H9 (cell line): ENCODE measurements around the gene FILIP1. TPM values are rescaled to one million over a fixed set of nuclear protein-coding genes. Genes with fewer than 3 reads are reported as not detected.

Experiments used
- DNase-seq: peaks from one replicate; pipeline ENCODE4 v3.0.0-alpha.2; 2017
- H2AFZ ChIP-seq: one replicate; pipeline ENCODE4 v1.6.1; 2013; ENCODE audit warnings: mild to moderate bottlenecking, low read length, control low read depth, moderate library complexity
- H2AK5ac ChIP-seq: 2 replicates; pipeline ENCODE4 v1.6.1; 2013; ENCODE audit warnings: low read length, control low read depth, mixed read lengths; ENCODE audit not compliant: insufficient read length
- H2BK120ac ChIP-seq: one replicate; pipeline ENCODE4 v1.6.1; 2013; ENCODE audit warnings: low read depth, mild to moderate bottlenecking, low read length, control low read depth, inconsistent platforms; ENCODE audit not compliant: poor library complexity, severe bottlenecking
- H2BK12ac ChIP-seq: 2 replicates; pipeline ENCODE4 v1.6.1; 2013; ENCODE audit warnings: low read length, control low read depth, mixed read lengths, low read depth; ENCODE audit not compliant: insufficient read length
- H2BK15ac ChIP-seq: 2 replicates; pipeline ENCODE4 v1.6.1; 2013; ENCODE audit warnings: low read depth, low read length, control low read depth
- H2BK20ac ChIP-seq: one replicate; pipeline ENCODE4 v1.6.1; 2013; ENCODE audit warnings: low read depth, mild to moderate bottlenecking, low read length, control low read depth, inconsistent platforms; ENCODE audit not compliant: poor library complexity, severe bottlenecking
- H2BK5ac ChIP-seq: 2 replicates; pipeline ENCODE4 v1.6.1; 2013; ENCODE audit warnings: low read length, control low read depth, mixed read lengths; ENCODE audit not compliant: insufficient read length
- H3K14ac ChIP-seq: 2 replicates; pipeline ENCODE4 v1.6.1; 2013; ENCODE audit warnings: low read length, control low read depth; ENCODE audit not compliant: insufficient read depth
- H3K18ac ChIP-seq: 2 replicates; pipeline ENCODE4 v1.6.1; 2013; ENCODE audit warnings: low read depth, mild to moderate bottlenecking, mixed read lengths, low read length, control low read depth; ENCODE audit not compliant: insufficient read length
- H3K23ac ChIP-seq: 2 replicates; pipeline ENCODE4 v1.6.1; 2013; ENCODE audit warnings: low read length, control low read depth, mixed read lengths, low read depth; ENCODE audit not compliant: insufficient read length
- H3K23me2 ChIP-seq: 2 replicates; pipeline ENCODE4 v1.6.1; 2013; ENCODE audit warnings: low read depth, mild to moderate bottlenecking, mixed read lengths, low read length, control low read depth; ENCODE audit not compliant: insufficient read length, poor library complexity, severe bottlenecking
- H3K27ac ChIP-seq: 2 replicates; pipeline ENCODE4 v1.5.1; 2013; ENCODE audit warnings: low read length, control low read depth, mixed read lengths, low read depth; ENCODE audit not compliant: insufficient read length
- H3K27me3 ChIP-seq: 2 replicates; pipeline ENCODE4 v1.6.1; 2013; ENCODE audit warnings: low read length, control low read depth, inconsistent platforms; ENCODE audit not compliant: insufficient read depth
- H3K4ac ChIP-seq: 2 replicates; pipeline ENCODE4 v1.6.1; 2013; ENCODE audit warnings: low read depth, mild to moderate bottlenecking, control low read depth, inconsistent platforms, low read length, moderate library complexity
- H3K4me1 ChIP-seq: 2 replicates; pipeline ENCODE4 v1.6.1; 2013; ENCODE audit warnings: low read length, control low read depth, inconsistent platforms; ENCODE audit not compliant: insufficient read depth
- H3K4me2 ChIP-seq: 2 replicates; pipeline ENCODE4 v1.6.1; 2013; ENCODE audit warnings: low read length, control low read depth, mixed read lengths; ENCODE audit not compliant: insufficient read length, insufficient read depth
- H3K56ac ChIP-seq: 2 replicates; pipeline ENCODE4 v1.6.1; 2013; ENCODE audit warnings: low read depth, mild to moderate bottlenecking, mixed read lengths, low read length, control low read depth; ENCODE audit not compliant: insufficient read length
- H3K79me1 ChIP-seq: 2 replicates; pipeline ENCODE4 v1.6.1; 2013; ENCODE audit warnings: low read depth, mild to moderate bottlenecking, moderate library complexity, low read length, control low read depth, inconsistent platforms; ENCODE audit not compliant: insufficient read depth, poor library complexity, severe bottlenecking
- H3K79me2 ChIP-seq: 2 replicates; pipeline ENCODE4 v1.6.1; 2013; ENCODE audit warnings: low read length, control low read depth, inconsistent platforms; ENCODE audit not compliant: insufficient read depth
- H3K9ac ChIP-seq: 2 replicates; pipeline ENCODE4 v1.6.1; 2013; ENCODE audit warnings: low read length, control low read depth, mixed read lengths; ENCODE audit not compliant: insufficient read length; ENCODE audit errors: extremely low read depth
- H3K9me3 ChIP-seq: one replicate; pipeline ENCODE4 v1.6.1; 2013; ENCODE audit warnings: low read depth, low read length, inconsistent platforms; ENCODE audit not compliant: control insufficient read depth
- H3T11ph ChIP-seq: one replicate; pipeline ENCODE4 v1.6.1; 2013; ENCODE audit warnings: mild to moderate bottlenecking, low read length, control low read depth, inconsistent platforms
- H4K20me1 ChIP-seq: one replicate; pipeline ENCODE4 v1.6.1; 2013; ENCODE audit not compliant: control insufficient read depth, insufficient read length, insufficient read depth
- H4K5ac ChIP-seq: 2 replicates; pipeline ENCODE4 v1.6.1; 2013; ENCODE audit warnings: low read depth, mild to moderate bottlenecking, mixed read lengths, low read length, control low read depth; ENCODE audit not compliant: insufficient read length
- H4K8ac ChIP-seq: replicated peaks from 2 replicates; pipeline ENCODE4 v1.6.1; 2013; ENCODE audit warnings: low read length, control low read depth, mixed read lengths, low read depth; ENCODE audit not compliant: insufficient read length
- H4K91ac ChIP-seq: 2 replicates; pipeline ENCODE4 v1.6.1; 2013; ENCODE audit warnings: low read depth, mild to moderate bottlenecking, moderate library complexity, mixed read lengths, low read length, control low read depth; ENCODE audit not compliant: insufficient read length
- H3K27ac Mint-ChIP-seq, 3 experiments: 2 replicates in 2 of 3; 3 replicates in 1 of 3; pipeline ENCODE4 v1.8.0; 2020 to 2021; ENCODE audit warnings: mixed read lengths in 3 of 3, mild to moderate bottlenecking in 1 of 3, moderate library complexity in 1 of 3
- H3K27me3 Mint-ChIP-seq: 2 replicates; pipeline ENCODE4 v1.8.0; 2021; ENCODE audit warnings: low read depth, mild to moderate bottlenecking, moderate library complexity, mixed read lengths
- H3K36me3 Mint-ChIP-seq, 3 experiments: 2 replicates in 2 of 3; 3 replicates in 1 of 3; pipeline ENCODE4 v1.8.0; 2020 to 2021; ENCODE audit warnings: low read depth in 3 of 3, mixed read lengths in 3 of 3; ENCODE audit not compliant: insufficient read depth in 1 of 3
- H3K4me1 Mint-ChIP-seq, 2 experiments: 2 replicates each; pipeline ENCODE4 v1.8.0; 2020; ENCODE audit warnings: mixed read lengths in 2 of 2
- H3K4me3 Mint-ChIP-seq, 2 experiments: 2 replicates in 1 of 2; 3 replicates in 1 of 2; pipeline ENCODE4 v1.8.0; 2020 to 2021; ENCODE audit warnings: mild to moderate bottlenecking in 2 of 2, mixed read lengths in 2 of 2, moderate library complexity in 1 of 2
- H3K9me3 Mint-ChIP-seq, 2 experiments: 2 replicates in 1 of 2; 3 replicates in 1 of 2; pipeline ENCODE4 v1.8.0; 2020; ENCODE audit warnings: mild to moderate bottlenecking in 2 of 2, mixed read lengths in 2 of 2, moderate library complexity in 1 of 2
- CTCF ChIP-seq: fragments of 200-600 bp; sonication (generic); conservative IDR thresholded peaks from 3 replicates; pipeline ENCODE4 v1.8.0; 2021; ENCODE audit warnings: antibody characterized with exemption, mild to moderate bottlenecking
- WGBS: extraction: QIAGEN DNeasy Blood & Tissue Kit; methylation state at CpG from one replicate; pipeline ENCODE4 v1.1.7; 2013; ENCODE audit warnings: missing lambda C conversion rate, low lambda C conversion rate, mixed read lengths; ENCODE audit not compliant: insufficient read length; ENCODE audit errors: extremely low coverage; 5-methylcytosine and 5-hydroxymethylcytosine counted together
- total RNA-seq: library from RNA; stranded (reverse); gene quantifications from 2 replicates; pipeline ENCODE4 v1.2.1, GENCODE V29; 2021

Gene FILIP1
- total RNA-seq, 1 experiment from 2014 or later = 10.5 TPM

DNA sequence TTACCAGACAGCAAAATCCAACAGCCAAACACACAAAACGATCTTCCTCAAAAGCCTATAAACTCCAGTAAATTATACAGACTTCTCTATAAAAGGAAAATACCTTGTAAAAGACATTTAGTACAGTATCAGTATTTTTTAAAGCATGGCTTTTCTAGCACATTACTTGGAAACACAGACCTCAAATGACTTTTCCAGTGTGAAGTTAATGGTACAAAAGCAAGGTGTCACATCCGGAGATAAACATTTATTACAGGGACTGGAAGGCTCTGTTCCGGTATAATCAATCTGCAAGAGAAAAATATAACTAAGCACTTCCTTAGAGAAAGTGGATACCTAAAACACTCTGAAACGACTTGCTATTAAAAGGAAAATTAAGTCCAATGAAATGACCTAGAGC is 226.1 kb downstream of the FILIP1 start:
- DNase-seq = no peak
- Histone ChIP-seq H3K79me2 (0 out of 2 replicates have a peak, but pooled peaks cover 4% of the 10 kb centered on the region), H3K9me3 (peaks cover 3% of the 10 kb centered on the region), H2BK15ac (no peak overlapping the region), H2BK120ac (no peak overlapping the region), H3K27ac (no peak overlapping the region), H3K4me2 (no peak overlapping the region), H4K8ac (no peak overlapping the region), H2AK5ac (no peak overlapping the region), H2BK20ac (peak overlapping the region; percentile 84), H3K18ac (no peak overlapping the region), H3K56ac (no peak overlapping the region), H2AFZ (no peak overlapping the region), H3K4ac (no peak overlapping the region), H4K5ac (no peak overlapping the region), H4K20me1 (no peaks in the 10 kb centered on the region), H3T11ph (peak overlapping the region; percentile 89), H3K23me2 (no peaks in the 10 kb centered on the region), H3K27me3 (no peaks in the 10 kb centered on the region), H2BK12ac (no peak overlapping the region), H3K14ac (no peak overlapping the region; the same call in 1 of the 2 replicates), H3K4me1 (peaks cover 5% of the 10 kb centered on the region; the same call in 1 of the 2 replicates), H3K79me1 (no peaks in the 10 kb centered on the region), H4K91ac (no peak overlapping the region), H3K23ac (no peak overlapping the region), H3K9ac (no peak overlapping the region), H2BK5ac (no peak overlapping the region)
- peaks cover 30 to 34% of the 10 kb centered on the region in 2 experiments for H3K4me1 Mint-ChIP-seq
- peak overlapping the region; percentile 85 to 93 (median 93); a peak in 6 of 7 replicates for H3K27ac Mint-ChIP-seq
- WGBS = no CpG with 5 or more reads among the region's 4 CpGs
- no peaks in the 10 kb centered on the region for H3K27me3 Mint-ChIP-seq
- H3K4me3 Mint-ChIP-seq = peak overlapping the region in 1 of 2 experiments; percentile 10; a peak in 1 of 5 replicates
- peaks cover 17 to 43% (median 33%) of the 10 kb centered on the region in 3 experiments for H3K36me3 Mint-ChIP-seq
- no peak for TF ChIP-seq CTCF
- H3K9me3 Mint-ChIP-seq = peaks cover 0 to 6% of the 10 kb centered on the region in 2 experiments; a peak in 3 of 5 replicates
